RWPE1 (cell line): ENCODE measurements around the gene GSTCD.
A peak's percentile ranks its signal among the peaks of the same experiment; 100 is the strongest.

ENCODE experiments used
- CTCF ChIA-PET: fragments of 350-600 bp; sonication (Branson Sonifier 250); formaldehyde crosslinking; extraction: SDS; loops from one replicate; lab custom pipeline; 2021; lab: Yijun Ruan, JAX
- POLR2A ChIA-PET: fragments of 400-600 bp; formaldehyde crosslinking; extraction: SDS; loops from one replicate; lab custom pipeline; 2020; ENCODE audit warnings: antibody characterized with exemption; ENCODE audit not compliant: low non-redundant PET; lab: Yijun Ruan, JAX
- DNase-seq: peaks from one replicate; pipeline ENCODE4 v3.0.0; 2012; ENCODE audit warnings: low spot score
- H3K27ac ChIP-seq: fragments of 450-650 bp; 2 replicates; pipeline ENCODE4 v1.5.1; 2017
- TF ChIP-seq, protein P1 (sequence below): fragments of 450-650 bp; conservative IDR thresholded peaks from 2 replicates; pipeline ENCODE4 v1.5.1; 2017; ENCODE audit warnings: low read depth, mild to moderate bottlenecking

The GSTCD gene

DNA sequence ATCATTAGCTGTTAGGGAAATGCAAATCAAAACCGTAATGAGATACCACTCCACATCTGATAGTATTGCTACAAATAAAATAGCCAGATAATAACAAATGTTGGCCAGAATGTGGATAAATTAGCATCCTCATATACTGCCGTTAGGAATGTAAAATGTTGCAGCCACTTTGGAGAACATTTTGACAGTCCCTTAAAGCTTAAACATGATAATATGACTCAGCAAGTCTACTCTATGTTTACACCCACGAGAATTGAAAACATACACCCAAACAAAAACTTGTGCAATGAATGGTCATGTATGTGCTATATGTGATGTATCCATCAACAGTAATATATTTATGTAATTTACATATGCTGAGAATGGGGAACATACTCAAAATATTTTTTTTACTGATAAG is 78.2 kb downstream of the GSTCD start:
- TF ChIP-seq, protein P1, sequence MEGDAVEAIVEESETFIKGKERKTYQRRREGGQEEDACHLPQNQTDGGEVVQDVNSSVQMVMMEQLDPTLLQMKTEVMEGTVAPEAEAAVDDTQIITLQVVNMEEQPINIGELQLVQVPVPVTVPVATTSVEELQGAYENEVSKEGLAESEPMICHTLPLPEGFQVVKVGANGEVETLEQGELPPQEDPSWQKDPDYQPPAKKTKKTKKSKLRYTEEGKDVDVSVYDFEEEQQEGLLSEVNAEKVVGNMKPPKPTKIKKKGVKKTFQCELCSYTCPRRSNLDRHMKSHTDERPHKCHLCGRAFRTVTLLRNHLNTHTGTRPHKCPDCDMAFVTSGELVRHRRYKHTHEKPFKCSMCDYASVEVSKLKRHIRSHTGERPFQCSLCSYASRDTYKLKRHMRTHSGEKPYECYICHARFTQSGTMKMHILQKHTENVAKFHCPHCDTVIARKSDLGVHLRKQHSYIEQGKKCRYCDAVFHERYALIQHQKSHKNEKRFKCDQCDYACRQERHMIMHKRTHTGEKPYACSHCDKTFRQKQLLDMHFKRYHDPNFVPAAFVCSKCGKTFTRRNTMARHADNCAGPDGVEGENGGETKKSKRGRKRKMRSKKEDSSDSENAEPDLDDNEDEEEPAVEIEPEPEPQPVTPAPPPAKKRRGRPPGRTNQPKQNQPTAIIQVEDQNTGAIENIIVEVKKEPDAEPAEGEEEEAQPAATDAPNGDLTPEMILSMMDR = no peak
- DNase-seq = no peak
- ChIA-PET POLR2A (no interaction called here), CTCF (no interaction called here)
- no peak overlapping the region for H3K27ac ChIP-seq

- TF ChIP-seq, protein P1 = no peak
- no peak for DNase-seq
- no peak overlapping the region for H3K27ac ChIP-seq
- POLR2A ChIA-PET = no interaction called here
- CTCF ChIA-PET = no interaction called here
Observed at GRCh38 chr4:105797225-105797624, 88.6 kb downstream of the GSTCD start.

DNA sequence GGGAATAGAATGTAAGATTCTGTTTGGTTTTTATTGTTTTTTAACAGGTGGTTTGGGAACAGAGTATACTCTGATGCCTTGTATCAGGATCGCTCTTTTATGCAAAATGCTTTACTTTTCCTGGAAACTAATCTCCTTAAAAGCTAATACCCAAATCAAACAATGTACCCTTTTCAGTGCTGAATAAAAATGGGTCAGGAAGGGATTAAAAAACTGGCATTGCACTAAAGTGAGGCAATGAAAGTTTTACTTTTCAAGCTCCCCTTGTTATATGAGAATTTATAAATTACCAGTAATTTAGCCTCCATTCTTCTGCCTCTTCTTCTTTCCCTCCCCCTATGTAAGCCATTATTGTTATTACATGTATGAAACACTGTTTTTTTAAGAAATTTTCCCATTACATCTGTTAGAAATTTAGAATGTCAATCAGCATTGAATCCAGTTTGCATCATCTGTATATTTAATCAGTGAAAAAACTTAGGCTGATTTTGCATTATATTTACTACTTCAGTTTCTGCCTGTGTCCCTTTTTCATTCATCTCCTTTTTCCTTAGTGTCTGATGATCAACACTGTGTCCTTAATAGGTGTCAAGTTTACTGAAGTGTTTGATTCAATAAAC is 97.0 kb downstream of the GSTCD start:
- H3K27ac ChIP-seq = no peak overlapping the region
- no peak for DNase-seq
- POLR2A ChIA-PET = no interaction called here
- TF ChIP-seq, protein P1 = no peak
- CTCF ChIA-PET = no interaction called here

- TF ChIP-seq, protein P1 = no peak
- POLR2A ChIA-PET = no interaction called here
- CTCF ChIA-PET = no interaction called here
- DNase-seq = no peak
- H3K27ac ChIP-seq = no peak overlapping the region
Observed at GRCh38 chr4:105807496-105807895, 98.9 kb downstream of the GSTCD start.

- ChIA-PET POLR2A (no interaction called here), CTCF (interaction anchor here (0.6 kb wide), 2 partner anchors 144 to 1458 kb away, joined by 3 read pairs; no protein-coding TSS in a partner anchor)
- H3K27ac ChIP-seq = no peak overlapping the region
- DNase-seq = no peak
- TF ChIP-seq, protein P1 = no peak
Observed at GRCh38 chr4:105808030-105808749, 99.6 kb downstream of the GSTCD start.

DNA sequence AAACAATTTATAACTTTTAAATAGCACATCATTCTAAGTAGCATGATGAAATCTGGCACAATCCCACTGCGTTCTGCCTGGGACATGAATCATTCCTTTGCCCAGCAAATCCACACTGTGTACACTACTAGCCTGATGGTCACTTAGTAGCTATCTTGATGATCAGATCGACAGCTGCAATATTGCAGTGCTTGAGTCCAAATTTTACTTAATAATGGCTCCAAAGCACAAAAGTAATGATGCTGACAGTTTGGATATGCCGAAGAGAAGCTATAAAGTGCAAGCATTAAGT is 100.1 kb downstream of the GSTCD start:
- POLR2A ChIA-PET = no interaction called here
- CTCF ChIA-PET = interaction anchor here (0.6 kb wide), 2 partner anchors 143 to 1458 kb away, joined by 3 read pairs; no protein-coding TSS in a partner anchor
- peak; percentile 8 for DNase-seq
- TF ChIP-seq, protein P1 = no peak
- H3K27ac ChIP-seq = no peak overlapping the region
